ENCODE measurements around the gene CBX8.

Gene CBX8

GRCh38 chr17:79750650-79751545, 46.0 kb downstream of the CBX8 start:
- no peak for DNase-seq (ENCODE audit: low read depth)

- no peak for DNase-seq (ENCODE audit: low read depth)
Observed at GRCh38 chr17:79749958-79750357, 46.9 kb downstream of the CBX8 start.

GRCh38 chr17:79749156-79749815, 47.6 kb downstream of the CBX8 start:
- DNase-seq (ENCODE audit: low read depth), result no peak

GRCh38 chr17:79748295-79749099, 48.4 kb downstream of the CBX8 start:
- DNase-seq (ENCODE audit: low read depth), result no peak

GRCh38 chr17:79747508-79748294, 49.2 kb downstream of the CBX8 start:
- no peak for DNase-seq (ENCODE audit: low read depth)

GRCh38 chr17:79746889-79747507, 49.9 kb downstream of the CBX8 start:
- no peak for DNase-seq (ENCODE audit: low read depth)

- DNase-seq (ENCODE audit: low read depth), result no peak
Observed at GRCh38 chr17:79745641-79746105, 51.2 kb downstream of the CBX8 start.

GRCh38 chr17:79743614-79744013, 53.3 kb downstream of the CBX8 start:
- no peak for DNase-seq (ENCODE audit: low read depth)

- no peak for DNase-seq (ENCODE audit: low read depth)
Observed at GRCh38 chr17:79742951-79743476, 53.9 kb downstream of the CBX8 start.

GRCh38 chr17:79742589-79742918, 54.3 kb downstream of the CBX8 start:
- no peak for DNase-seq (ENCODE audit: low read depth)

Data from activated gamma-delta T cell treated with anti-CD3 and anti-CD28 coated beads, Interleukin-2, amount 50 U/mL, for 16 hours (primary cell).